ENCODE data around the gene CABLES1.
A peak's percentile ranks its signal among the peaks of the same experiment; 100 is the strongest.
"Not testable (repeated sequence)": the region's sequence is repeated elsewhere in the genome, so short reads cannot be mapped to it uniquely, and the experiment has no call there.

The CABLES1 gene

GRCh38 chr18:23108496-23108895, 26.8 kb upstream of the CABLES1 start:
- no peak for DNase-seq

- not testable (repeated sequence) for DNase-seq
These were observed 26.1 kb upstream of the CABLES1 start for GRCh38 chr18:23109163-23109562.

GRCh38 chr18:23113576-23113975, 21.7 kb upstream of the CABLES1 start:
- peak in 1 of 58 donors; percentile 14 for DNase-seq

GRCh38 chr18:23114171-23114881, 21.0 kb upstream of the CABLES1 start:
- DNase-seq, result peak in 24 of 58 donors; percentile 10 to 64 (median 24)

GRCh38 chr18:23114911-23115310, 20.4 kb upstream of the CABLES1 start:
- DNase-seq, result no peak

- no peak for DNase-seq
These were observed 19.6 kb upstream of the CABLES1 start for GRCh38 chr18:23115683-23116096.

GRCh38 chr18:23121133-23121532, 14.2 kb upstream of the CABLES1 start:
- no peak for DNase-seq

- DNase-seq, result no peak
These were observed 12.7 kb upstream of the CABLES1 start for GRCh38 chr18:23122334-23123229.

GRCh38 chr18:23126376-23127056, 8.8 kb upstream of the CABLES1 start:
- peak in 1 of 58 donors; percentile 14 for DNase-seq

GRCh38 chr18:23127090-23127489, 8.2 kb upstream of the CABLES1 start:
- DNase-seq, result no peak

GRCh38 chr18:23129355-23130002, 5.8 kb upstream of the CABLES1 start:
- DNase-seq, result no peak

GRCh38 chr18:23131693-23132319, 3.5 kb upstream of the CABLES1 start:
- peak in 21 of 58 donors; percentile 7 to 82 (median 31) for DNase-seq

- DNase-seq, result peak in 3 of 58 donors; percentile 33 to 49 (median 47)
These were observed 1.2 kb upstream of the CABLES1 start for GRCh38 chr18:23133860-23134779.

- no peak for DNase-seq
These were observed 453 bp downstream of the CABLES1 start for GRCh38 chr18:23135550-23136325.

GRCh38 chr18:23136326-23137096, 1.2 kb downstream of the CABLES1 start:
- peak in 9 of 58 donors; percentile 5 to 30 (median 21) for DNase-seq

- no peak for DNase-seq
These were observed 1.9 kb downstream of the CABLES1 start for GRCh38 chr18:23137097-23137635.

GRCh38 chr18:23137788-23138216, 2.5 kb downstream of the CABLES1 start:
- DNase-seq, result no peak

GRCh38 chr18:23138471-23138870, 3.2 kb downstream of the CABLES1 start:
- no peak for DNase-seq
